PC-3 (cell line): Measurements from ENCODE around the gene SUMO3. TPM values are rescaled to one million over a fixed set of nuclear protein-coding genes. Genes with fewer than 3 reads are reported as not detected.

Experiments
- ATAC-seq: fragments of 200-7000 bp; cut with Tn5 transposase; 2 replicates; pipeline ENCODE4 v1.9.1; 2020; ENCODE audit warnings: mild to moderate bottlenecking, moderate library complexity
- BruUV-seq: library from RNA; stranded (reverse); fragments of 400-500 nt; replicated peaks from 2 replicates; lab custom pipeline; 2021; lab: Mats Ljungman, UMichigan
- CTCF ChIA-PET: fragments of 300-600 bp; sonication (Branson Sonifier 250); formaldehyde crosslinking; loops from one replicate; lab custom pipeline; 2022; ENCODE audit warnings: antibody characterized with exemption; lab: Charles Lee
- POLR2A ChIA-PET: fragments of 300-600 bp; sonication (Branson Sonifier 250); formaldehyde crosslinking; loops from one replicate; lab custom pipeline; 2022; ENCODE audit warnings: antibody characterized with exemption; ENCODE audit not compliant: unreplicated experiment; lab: Charles Lee
- DNase-seq: peaks from one replicate; pipeline ENCODE4 v3.0.0-alpha.2; 2015
- H2AFZ ChIP-seq: fragments of 300-600 bp; sonication (generic); 2 replicates; pipeline ENCODE4 v1.6.0; 2016; ENCODE audit warnings: antibody characterized with exemption, low read length
- H3F3A ChIP-seq: fragments of 300-600 bp; sonication (generic); one replicate; pipeline ENCODE4 v1.6.0; 2017; ENCODE audit warnings: antibody characterized with exemption, low read length, control low read depth, mild to moderate bottlenecking; ENCODE audit not compliant: unreplicated experiment
- H3K27ac ChIP-seq: fragments of 300-600 bp; sonication (generic); 2 replicates; pipeline ENCODE4 v1.5.1; 2016; ENCODE audit warnings: mild to moderate bottlenecking, low read length
- H3K27me3 ChIP-seq: fragments of 300-600 bp; sonication (generic); 2 replicates; pipeline ENCODE4 v1.6.1; 2016; ENCODE audit warnings: low read length, mixed read lengths
- H3K36me3 ChIP-seq: fragments of 300-600 bp; sonication (generic); 2 replicates; pipeline ENCODE4 v1.6.1; 2016; ENCODE audit warnings: low read depth, mixed run types, low read length, mixed read lengths
- H3K4me1 ChIP-seq: fragments of 300-600 bp; sonication (generic); 2 replicates; pipeline ENCODE4 v1.5.1; 2016; ENCODE audit warnings: low read length; ENCODE audit not compliant: insufficient read depth
- H3K4me2 ChIP-seq: fragments of 300-600 bp; sonication (generic); 2 replicates; pipeline ENCODE4 v1.6.0; 2016; ENCODE audit warnings: low read length
- H3K4me3 ChIP-seq: fragments of 300-600 bp; sonication (generic); 2 replicates; pipeline ENCODE4 v1.5.1; 2016; ENCODE audit warnings: mild to moderate bottlenecking, low read length, mixed read lengths
- H3K79me2 ChIP-seq: fragments of 300-600 bp; sonication (generic); 2 replicates; pipeline ENCODE4 v1.6.1; 2017; ENCODE audit warnings: low read length, mixed read lengths
- H3K9ac ChIP-seq: fragments of 300-600 bp; sonication (generic); 2 replicates; pipeline ENCODE4 v1.6.0; 2016; ENCODE audit warnings: mild to moderate bottlenecking, low read length
- H3K9me2 ChIP-seq: fragments of 300-600 bp; sonication (generic); replicated peaks from 2 replicates; pipeline ENCODE4 v1.6.1; 2016; ENCODE audit warnings: mixed run types, low read length, mixed read lengths
- H3K9me3 ChIP-seq: fragments of 300-600 bp; sonication (generic); 2 replicates; pipeline ENCODE4 v1.6.1; 2016; ENCODE audit warnings: low read length, mixed read lengths
- H4K20me1 ChIP-seq: fragments of 300-600 bp; sonication (generic); 2 replicates; pipeline ENCODE4 v1.6.1; 2016; ENCODE audit warnings: low read length, mixed read lengths
- EZH2 ChIP-seq: fragments of 300-600 bp; sonication (generic); IDR thresholded peaks from one replicate; pipeline ENCODE4 v1.6.1; 2017; ENCODE audit warnings: antibody characterized with exemption, mild to moderate bottlenecking, low read length; ENCODE audit not compliant: unreplicated experiment
- EZH2phosphoT487 ChIP-seq: fragments of 300-600 bp; sonication (generic); IDR thresholded peaks from 2 replicates; pipeline ENCODE4 v1.6.1; 2018; ENCODE audit warnings: mild to moderate bottlenecking, antibody characterized with exemption, low read length, borderline replicate concordance
- intact Hi-C: fragments of 100-400 bp; cut with micrococcal nuclease; formaldehyde crosslinking; loops from 2 replicates; pipeline ENCODE4 v1.9.0; 2023
- total RNA-seq: library from RNA; depleted of rRNA; stranded (reverse); fragments of >200 nt; gene quantifications from 2 replicates; pipeline ENCODE4 v1.2.3, GENCODE V29; 2014
- TF ChIP-seq, protein P1 (sequence below): fragments of 300-600 bp; sonication (generic); conservative IDR thresholded peaks from 2 replicates; pipeline ENCODE4 v1.5.1; 2017; ENCODE audit warnings: antibody characterized with exemption, low read depth, mild to moderate bottlenecking, low read length

SUMO3 gene
- total RNA-seq, 1 experiment from 2014 or later, result 242 TPM

DNA sequence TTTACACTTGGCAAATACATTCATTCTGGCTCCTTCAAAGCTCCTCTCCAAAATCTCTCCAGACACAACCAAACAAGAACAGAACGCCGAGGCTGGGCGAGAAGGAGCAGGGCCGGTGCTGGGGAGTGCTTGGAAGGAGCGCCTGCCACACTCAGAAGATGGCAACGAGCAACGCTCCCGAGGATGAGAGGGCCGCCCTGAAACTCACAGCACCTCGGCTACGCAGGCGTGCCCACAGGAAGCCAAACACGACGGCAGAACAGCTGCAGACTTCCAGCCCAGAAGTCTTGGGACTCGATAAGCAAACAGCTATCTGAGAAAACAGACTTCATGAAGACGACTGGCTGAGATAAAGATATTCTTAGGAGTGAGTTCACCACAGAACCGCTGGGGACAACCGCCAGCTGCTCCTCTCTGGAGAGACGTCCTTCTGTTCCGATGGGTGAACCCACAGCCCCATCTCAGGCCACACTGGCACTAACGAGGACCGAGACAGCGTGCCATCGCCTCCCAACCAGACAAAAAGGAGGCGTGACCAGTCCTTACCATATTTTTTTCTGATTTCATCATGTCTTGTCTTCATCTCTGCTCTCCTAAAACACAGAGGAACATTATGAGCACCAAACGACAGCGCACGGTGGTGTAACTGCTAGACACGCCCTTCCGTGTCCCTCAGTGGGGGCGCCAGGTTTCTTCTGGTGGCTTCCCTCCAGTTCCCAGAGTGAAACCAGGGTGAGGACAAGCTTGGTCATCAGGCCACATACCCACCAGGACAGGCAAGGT is 37.0 kb upstream of the SUMO3 start:
- BruUV-seq, result no TSS peak

DNA sequence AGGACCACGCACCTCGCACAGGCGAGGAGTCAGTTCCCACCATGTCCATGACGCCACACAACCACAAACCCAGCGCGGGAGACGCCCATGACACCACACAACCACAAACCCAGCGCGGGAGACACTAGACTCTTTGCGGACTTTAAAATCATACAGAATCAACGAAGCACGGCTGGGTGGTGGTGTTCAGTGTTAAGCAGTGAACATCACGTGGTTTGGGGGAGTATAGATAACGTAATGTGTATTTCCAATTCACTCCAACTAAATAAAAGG is 36.5 kb upstream of the SUMO3 start:
- Histone ChIP-seq H3K4me1 (no peaks in the 10 kb centered on the region), H3K27me3 (no peaks in the 10 kb centered on the region), H3K27ac (no peak overlapping the region), H3F3A (no peaks in the 10 kb centered on the region), H2AFZ (no peak overlapping the region), H3K9me2 (no peaks in the 10 kb centered on the region), H4K20me1 (peaks cover 40% of the 10 kb centered on the region; the same call in 1 of the 2 replicates), H3K9ac (no peak overlapping the region), H3K4me3 (no peak overlapping the region), H3K4me2 (no peak overlapping the region), H3K36me3 (peaks cover 78% of the 10 kb centered on the region), H3K79me2 (peaks cover 69% of the 10 kb centered on the region), H3K9me3 (no peaks in the 10 kb centered on the region)
- POLR2A ChIA-PET, result no interaction called here
- TF ChIP-seq EZH2phosphoT487, result no peak
- BruUV-seq, result no TSS peak
- ATAC-seq (no peak), DNase-seq (no peak)
- intact Hi-C loops, result no loop called here
- CTCF ChIA-PET, result no interaction called here

More for the DNA sequence above, 37.0 kb upstream of the SUMO3 start:
- Histone ChIP-seq H3K4me1 (no peaks in the 10 kb centered on the region), H3K27me3 (no peaks in the 10 kb centered on the region), H3F3A (no peaks in the 10 kb centered on the region), H3K4me3 (no peak overlapping the region), H2AFZ (no peak overlapping the region), H3K27ac (no peak overlapping the region), H3K79me2 (peaks cover 74% of the 10 kb centered on the region), H3K9me3 (no peaks in the 10 kb centered on the region), H3K4me2 (no peak overlapping the region), H3K36me3 (peaks cover 78% of the 10 kb centered on the region), H4K20me1 (peaks cover 44% of the 10 kb centered on the region; the same call in 1 of the 2 replicates), H3K9ac (no peak overlapping the region), H3K9me2 (no peaks in the 10 kb centered on the region)
- ChIA-PET CTCF (no interaction called here), POLR2A (no interaction called here)
- DNase-seq (no peak), ATAC-seq (no peak)
- intact Hi-C loops, result no loop called here
- TF ChIP-seq EZH2 (no peak), EZH2phosphoT487 (no peak)
- TF ChIP-seq, protein P1, sequence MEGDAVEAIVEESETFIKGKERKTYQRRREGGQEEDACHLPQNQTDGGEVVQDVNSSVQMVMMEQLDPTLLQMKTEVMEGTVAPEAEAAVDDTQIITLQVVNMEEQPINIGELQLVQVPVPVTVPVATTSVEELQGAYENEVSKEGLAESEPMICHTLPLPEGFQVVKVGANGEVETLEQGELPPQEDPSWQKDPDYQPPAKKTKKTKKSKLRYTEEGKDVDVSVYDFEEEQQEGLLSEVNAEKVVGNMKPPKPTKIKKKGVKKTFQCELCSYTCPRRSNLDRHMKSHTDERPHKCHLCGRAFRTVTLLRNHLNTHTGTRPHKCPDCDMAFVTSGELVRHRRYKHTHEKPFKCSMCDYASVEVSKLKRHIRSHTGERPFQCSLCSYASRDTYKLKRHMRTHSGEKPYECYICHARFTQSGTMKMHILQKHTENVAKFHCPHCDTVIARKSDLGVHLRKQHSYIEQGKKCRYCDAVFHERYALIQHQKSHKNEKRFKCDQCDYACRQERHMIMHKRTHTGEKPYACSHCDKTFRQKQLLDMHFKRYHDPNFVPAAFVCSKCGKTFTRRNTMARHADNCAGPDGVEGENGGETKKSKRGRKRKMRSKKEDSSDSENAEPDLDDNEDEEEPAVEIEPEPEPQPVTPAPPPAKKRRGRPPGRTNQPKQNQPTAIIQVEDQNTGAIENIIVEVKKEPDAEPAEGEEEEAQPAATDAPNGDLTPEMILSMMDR, result no peak

DNA sequence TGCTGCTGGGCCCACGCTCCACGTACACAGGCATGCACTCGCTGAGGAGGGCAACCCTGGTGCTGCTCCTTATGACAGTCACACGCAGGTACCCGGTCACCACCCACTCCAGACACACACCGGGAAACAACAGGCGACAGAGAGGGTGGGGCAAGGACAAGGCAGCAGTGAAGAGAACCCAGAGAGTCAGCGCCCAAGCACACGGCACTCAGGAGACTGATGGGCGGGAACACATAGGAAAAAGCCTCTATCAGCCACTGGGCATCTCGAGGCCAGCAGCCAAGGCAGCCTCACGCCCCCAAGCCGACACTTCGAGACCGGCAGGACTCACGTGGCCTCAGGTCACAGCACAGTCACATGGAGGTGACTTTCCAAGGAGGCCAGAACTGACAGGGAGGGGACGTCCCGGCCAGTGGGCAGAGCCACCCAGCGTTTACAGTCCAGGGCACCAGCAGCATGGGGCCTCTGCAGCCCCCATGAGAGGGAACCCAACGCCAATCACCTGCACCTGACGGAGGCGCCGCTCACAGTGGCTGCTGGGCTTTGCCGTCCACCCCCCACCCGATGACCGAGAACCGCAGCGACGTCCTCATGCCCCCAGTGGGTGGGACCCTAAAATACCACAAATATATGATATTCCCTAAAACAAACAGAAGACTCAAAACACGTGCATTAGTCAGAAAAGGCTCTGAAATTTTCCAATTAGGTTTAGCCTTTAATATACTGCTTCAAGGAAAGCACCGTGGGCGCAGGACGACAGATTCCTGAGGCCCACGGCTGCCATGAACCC is 35.9 kb upstream of the SUMO3 start:
- H4K20me1 ChIP-seq, result peaks cover 35% of the 10 kb centered on the region; the same call in 1 of the 2 replicates
- CTCF ChIA-PET, result no interaction called here
- no TSS peak for BruUV-seq
- peaks cover 75% of the 10 kb centered on the region for H3K36me3 ChIP-seq
- TF ChIP-seq EZH2 (no peak), EZH2phosphoT487 (no peak)
- TF ChIP-seq, protein P1, result no peak
- no peak overlapping the region for H3K27ac ChIP-seq
- no peaks in the 10 kb centered on the region for H3K9me3 ChIP-seq
- peaks cover 63% of the 10 kb centered on the region for H3K79me2 ChIP-seq
- H3K4me3 ChIP-seq, result no peak overlapping the region
- no peaks in the 10 kb centered on the region for H3K27me3 ChIP-seq
- POLR2A ChIA-PET, result no interaction called here
- ATAC-seq (no peak), DNase-seq (no peak)
- H3K4me1 ChIP-seq, result no peaks in the 10 kb centered on the region
- H3F3A ChIP-seq, result no peaks in the 10 kb centered on the region
- H2AFZ ChIP-seq, result no peak overlapping the region
- H3K9ac ChIP-seq, result no peak overlapping the region
- intact Hi-C loops, result no loop called here
- H3K4me2 ChIP-seq, result no peak overlapping the region
- no peaks in the 10 kb centered on the region for H3K9me2 ChIP-seq
